NOMO-1 treated with dmso at 0.1 percent for 144 hours (cell line): Measurements from ENCODE around the gene PGF.

Experiments
- DNase-seq: peaks from one replicate; lab custom pipeline; 2025; ENCODE audit not compliant: unreplicated experiment; lab: John Stamatoyannopoulos, UW

Gene PGF

DNA sequence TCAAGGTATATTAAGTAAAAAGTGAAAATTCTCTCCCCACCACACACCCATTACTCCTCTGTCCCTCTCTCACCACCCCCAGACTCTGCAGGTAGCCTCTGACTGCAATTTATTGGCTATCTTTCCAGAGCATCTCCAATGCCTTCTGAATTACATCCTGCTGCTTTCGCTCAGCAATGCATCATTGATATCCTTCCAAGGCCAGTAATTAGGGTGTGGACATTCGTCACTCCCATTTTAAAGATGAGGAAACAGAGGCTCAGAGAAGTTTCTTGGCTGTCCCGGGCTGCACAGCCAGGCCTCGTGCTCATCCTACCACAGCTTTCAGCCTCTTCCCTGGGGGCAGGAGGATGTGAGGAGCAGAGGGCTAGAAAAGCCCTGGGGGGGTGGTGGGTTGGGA, 23.6 kb upstream of the PGF start:
- no peak for DNase-seq

DNA sequence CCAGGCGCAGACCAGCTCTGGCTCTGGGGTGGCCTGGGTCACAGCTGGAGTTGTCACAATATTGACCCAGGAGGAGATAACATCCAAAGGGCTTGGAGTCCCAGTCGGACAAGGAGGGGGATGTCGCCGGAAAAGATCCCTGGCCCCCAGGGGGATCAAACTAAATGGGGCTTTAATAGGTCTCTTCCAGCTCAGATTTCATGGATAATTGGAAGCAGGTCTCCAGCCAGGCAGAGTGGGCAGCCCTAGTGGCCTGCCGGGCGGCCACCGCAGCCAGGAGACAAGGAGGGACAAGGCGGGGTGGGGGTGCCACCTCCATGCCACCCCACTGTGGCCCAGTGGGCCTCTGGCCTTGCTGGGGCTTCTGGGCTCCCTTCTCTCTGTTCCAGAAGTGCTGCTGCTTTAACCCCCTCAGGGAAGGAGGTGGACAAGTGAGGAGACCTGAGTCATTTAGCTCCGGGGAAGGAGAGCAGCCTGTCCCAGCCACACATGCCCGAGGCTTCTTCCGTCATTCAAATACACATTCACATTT, 23.1 kb upstream of the PGF start:
- no peak for DNase-seq

DNA sequence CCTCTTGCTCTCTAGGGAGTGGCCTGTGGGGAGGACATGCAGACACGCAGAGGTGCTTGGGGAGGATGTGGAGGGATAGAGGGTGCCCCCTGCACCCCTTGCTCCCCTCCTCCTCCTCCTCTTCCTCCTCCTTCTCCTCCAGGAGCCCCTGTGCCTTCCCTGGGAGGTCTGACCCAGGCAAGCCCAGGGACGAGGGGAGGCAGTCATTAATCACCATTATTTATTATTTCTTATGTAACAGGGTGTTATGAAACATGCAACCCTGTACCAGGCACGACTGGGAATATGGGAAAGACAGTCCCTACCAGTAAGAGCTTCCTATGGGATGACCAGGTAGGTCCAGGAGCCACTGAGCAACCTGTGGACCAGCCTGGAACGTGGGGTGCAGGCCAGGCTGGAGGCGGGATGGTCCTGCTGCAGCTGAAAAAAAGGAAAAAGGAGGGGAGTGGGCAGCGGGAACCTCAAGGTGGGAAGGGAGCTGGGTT, 22.5 kb upstream of the PGF start:
- DNase-seq, result no peak

DNA sequence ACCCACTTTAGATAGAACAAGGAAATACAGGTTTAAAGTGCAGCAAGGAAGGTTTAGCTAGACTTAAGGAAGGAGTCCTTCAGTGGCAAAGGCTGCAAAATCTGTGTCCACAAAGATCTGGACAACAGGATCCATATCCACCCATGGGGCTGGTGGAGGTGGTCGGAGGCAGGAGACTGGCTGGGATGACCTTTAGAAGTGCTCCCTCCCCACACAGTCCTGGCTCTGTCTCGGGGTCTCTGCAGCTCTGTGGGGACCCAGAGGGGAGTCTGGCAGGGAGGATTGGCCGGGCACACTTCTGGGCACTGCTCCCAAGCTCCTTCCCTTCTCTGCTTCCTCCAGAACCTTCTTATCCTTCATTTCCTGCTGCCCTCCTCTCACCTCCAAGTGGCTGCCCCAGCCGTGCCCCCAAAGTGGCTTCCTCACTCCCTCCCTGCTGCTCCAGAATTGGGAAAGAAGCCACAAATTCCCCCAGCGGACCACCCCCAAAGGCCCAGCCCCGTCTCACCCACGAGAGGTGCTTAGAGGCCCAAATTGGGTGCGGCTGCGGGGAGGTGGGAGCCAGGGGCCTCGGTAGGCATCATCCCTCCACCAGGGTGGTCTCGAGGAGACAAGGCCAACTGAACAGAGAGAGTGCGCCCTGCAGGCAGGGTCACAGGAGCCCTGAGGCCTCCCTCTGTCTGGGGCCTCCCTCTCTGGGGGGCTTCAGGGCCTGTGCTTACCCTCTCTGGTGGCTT, 21.9 kb upstream of the PGF start:
- DNase-seq, result no peak

DNA sequence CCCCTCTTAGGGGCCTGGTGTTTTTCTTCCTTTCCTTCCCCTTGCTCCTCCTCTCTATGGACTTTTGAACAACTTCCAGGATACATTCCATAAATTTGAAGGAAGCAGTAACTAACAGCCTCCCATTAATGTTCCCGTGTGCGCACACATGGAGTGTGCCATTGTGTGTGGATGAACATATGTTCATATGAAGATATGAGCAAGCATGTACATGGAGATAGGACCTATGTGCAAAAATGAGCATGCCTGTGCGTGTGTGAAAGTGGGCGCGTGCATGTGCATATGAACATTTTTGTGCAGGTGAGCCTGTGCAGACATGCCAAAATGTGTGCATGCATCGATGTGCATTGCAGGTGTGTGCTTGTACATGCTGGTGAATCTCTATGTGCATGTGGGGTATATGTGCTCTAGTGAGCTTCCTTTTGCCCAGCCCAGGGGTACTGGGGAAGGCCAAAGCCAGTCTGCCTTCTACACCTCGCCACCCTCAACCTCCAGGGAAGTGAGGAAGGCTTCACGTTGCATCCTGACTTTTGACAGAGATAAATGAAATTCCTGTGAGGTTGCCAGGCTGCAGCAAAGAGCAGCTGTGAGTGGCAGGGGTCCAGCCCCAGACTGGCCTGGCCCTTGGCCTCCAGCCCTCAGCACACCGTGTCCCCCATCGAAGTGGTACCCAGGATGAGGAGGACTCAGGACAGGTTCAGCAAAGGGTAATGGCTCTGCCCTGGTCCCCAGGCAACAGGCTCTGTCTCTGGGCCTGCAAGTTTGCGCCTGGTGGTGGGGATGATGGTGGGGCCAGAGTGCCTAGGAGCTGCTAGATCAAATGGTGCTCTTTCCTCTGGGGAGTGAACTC, 21.1 kb upstream of the PGF start:
- DNase-seq, result no peak

DNA sequence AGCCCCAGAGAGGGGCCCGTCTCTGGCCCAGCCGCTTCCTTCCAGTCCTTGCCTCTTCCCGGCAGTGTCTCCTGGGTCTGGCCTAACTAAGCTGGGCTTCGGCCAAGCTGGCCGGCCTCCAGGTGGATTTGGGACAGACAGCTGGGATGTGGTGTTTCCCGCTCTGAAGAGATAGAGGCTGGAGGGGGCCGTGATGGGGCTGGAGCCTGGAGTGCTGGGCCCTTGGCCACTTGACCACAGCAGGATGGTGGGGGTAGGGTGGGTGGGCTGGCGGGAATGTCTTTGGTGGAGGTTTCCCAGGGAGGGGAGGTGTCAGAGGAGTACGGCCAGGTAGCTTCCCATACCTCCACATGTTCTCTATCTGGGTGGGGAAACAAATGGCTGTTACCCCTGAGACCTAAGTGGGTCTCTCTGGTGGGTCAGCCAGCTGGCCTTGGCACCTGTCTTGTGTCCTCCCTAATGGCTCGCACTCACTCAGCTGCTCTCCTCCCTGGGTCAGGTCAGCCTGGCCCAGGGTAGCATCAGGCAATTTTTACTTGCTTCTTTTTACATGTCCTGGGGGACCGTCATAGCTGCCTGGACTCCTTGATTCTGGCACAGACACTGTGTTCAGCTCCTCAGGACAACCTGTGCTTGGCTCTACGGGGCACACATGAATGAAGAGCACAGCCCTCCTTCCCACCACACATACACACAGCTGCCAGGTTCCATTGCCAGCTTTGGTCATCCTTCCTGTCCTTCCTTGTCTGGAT, 19.8 kb upstream of the PGF start:
- no peak for DNase-seq

DNA sequence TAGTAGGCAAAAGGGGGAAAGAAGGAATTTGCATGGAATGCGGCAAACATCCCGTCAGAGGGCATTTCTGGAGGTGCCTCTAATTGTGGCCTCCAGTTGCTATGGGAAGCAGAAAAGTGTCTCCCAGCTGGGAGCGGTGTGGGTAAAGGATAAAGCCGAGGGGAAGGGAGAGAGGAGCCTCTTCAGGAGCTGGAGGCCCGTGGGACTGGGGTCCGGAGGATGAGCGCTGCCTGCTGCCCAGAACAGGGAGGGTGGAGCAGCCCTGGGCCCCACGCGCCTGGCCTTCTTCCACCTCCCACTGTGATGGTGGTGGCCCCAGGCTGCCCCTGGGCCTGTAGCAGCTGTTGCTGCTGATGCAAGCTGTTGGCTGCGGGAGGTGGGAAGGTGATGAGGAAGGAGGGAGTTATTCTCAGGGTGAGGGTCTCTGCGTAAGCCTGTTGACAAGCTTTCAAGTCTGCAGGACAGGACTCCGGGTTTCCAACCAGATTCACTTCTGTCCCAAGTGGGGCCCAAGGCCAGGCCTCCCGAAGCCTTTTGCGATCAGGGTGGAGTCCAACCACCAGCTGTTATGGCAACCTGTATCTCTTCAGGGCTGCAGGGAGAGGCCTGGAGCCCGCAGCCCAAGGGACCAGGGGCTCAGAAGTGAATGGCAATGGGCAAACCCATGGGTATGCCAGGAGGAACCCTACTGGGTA, 19.1 kb upstream of the PGF start:
- DNase-seq, result no peak

DNA sequence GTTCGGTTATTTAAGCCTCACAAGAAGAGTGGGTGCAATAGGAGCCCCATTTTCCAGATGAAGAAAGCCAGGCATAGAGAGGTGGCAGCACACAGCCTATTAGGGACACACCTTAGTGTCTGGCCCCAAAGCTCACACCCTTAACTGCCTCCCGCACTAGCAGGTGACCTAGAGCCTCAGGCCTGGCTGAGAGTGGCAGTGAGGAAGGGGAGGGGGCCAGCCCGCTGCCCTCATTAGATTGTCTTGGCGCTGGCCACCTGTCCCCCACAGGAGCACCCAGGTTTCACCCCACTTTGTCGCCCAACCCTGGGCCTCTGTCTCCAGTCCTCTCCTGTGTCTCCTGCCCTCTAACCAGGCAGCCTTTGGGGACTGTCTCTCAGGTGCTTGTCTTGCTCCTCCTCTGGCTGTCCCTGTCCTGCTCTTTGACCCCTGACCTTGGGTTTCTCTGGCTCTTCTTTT, 18.5 kb upstream of the PGF start:
- no peak for DNase-seq

DNA sequence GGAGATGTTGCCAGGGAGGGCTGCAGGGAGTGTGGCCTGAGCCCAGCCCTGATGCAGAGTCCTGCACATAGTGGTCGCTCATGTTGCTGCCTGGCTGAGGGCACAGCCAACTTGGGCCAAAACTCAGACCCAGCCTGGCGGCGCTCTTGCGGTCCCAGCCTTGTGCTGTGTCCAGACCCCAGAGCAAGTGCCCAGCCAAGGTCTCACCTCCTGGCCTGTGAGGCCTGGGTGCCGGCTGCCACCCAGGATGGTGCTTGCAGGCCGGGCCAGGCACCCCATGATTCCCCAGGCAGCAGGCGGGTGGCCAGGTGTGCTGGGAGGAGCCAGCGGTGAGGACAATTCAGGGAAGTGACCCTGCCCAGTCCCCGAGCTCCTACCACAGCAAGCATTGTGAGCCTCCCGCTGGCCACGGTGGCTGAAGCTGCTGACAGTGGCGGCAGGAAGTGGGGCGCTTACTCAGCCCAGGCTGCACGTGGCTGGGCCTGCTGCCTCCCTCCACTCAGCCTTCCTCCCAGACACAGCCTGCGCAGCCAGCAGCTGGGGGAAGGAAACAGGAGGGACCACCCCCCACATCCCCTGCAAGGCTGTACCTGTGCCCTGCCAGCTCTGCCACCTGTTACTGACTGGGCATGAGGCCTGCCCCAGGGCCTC, 17.7 kb upstream of the PGF start:
- no peak for DNase-seq

DNA sequence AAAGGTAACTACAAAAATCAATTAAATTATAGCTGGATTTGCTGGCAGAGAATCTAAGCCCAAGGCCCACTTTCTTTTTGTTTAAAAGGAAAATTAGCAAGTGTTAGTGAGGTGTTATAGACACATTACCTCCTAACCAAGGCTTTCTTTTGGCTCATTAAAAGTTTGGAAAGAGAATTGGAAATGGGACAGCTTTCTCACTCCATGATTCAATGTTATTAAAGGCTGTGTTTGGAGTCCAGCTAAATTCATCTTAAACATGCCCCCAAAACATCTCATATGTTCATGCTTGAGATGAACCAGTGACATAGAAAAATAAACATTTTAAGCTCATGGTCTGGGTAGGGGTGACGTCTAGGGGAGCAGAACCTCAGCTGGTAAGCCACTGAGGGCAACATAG, 13.4 kb upstream of the PGF start:
- no peak for DNase-seq

DNA sequence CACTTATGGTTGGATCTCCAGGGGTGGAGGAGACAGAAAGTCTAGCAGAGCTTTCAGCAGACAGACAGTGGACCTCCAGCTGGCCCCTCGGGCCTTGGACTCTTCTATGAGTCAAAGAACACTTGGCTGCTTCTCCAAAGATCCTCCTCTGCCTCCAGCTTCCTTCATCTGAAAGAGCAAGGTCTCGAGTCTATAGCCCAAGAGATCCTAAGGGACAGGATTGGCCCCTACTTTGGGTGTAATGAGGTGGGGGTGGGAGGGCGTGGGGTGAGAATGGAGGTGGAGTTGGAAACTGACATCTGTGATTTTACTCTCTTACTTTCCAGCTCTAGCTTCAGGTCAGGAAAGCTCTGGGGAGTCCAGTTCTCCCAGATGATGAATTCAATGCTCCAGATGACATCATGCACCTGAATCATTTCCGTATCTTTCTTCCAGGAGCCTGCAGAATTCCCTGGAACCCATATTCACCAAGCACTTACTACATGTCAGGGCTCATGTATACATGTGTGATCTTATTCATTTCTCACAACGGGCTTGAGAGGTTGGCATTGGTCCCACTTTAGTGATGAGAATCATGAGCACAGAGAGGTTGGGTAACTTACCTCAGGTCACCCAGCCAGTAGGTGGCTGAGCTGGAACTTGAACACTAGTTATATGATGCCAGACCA, 10.2 kb upstream of the PGF start:
- DNase-seq, result no peak

DNA sequence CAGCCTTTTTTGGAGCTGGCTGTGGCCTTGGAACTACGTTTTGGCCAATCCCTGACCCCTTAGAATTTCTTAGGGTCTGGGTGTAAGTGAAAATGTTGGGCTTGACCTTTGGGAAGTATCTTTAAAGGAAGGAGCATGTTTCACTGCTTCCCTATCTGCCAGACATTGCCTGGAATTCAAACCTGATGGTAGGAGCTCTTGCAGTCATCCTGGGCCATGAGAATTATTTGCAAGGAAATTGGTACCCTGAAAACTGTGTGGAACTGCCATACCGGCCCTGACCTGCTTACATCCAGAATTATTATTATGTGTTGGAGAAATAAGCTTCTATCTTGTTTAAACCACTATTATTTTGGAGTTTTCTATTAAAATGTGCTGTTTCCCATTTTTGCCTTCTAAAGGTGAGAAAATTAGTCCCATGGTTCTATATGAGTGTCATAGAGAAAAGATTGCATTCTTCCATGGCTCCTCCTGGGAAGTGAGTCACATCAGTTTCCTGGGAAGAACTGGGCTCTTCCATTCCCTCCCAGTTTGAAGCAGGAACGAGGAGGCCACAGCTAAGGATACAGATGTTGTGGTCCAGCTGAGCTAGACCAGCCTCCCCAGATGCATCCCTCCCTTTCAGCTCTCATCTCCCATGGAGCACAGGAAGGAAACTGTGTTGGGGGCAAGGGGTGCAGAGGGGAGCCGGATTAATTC, 9.5 kb upstream of the PGF start:
- no peak for DNase-seq

DNA sequence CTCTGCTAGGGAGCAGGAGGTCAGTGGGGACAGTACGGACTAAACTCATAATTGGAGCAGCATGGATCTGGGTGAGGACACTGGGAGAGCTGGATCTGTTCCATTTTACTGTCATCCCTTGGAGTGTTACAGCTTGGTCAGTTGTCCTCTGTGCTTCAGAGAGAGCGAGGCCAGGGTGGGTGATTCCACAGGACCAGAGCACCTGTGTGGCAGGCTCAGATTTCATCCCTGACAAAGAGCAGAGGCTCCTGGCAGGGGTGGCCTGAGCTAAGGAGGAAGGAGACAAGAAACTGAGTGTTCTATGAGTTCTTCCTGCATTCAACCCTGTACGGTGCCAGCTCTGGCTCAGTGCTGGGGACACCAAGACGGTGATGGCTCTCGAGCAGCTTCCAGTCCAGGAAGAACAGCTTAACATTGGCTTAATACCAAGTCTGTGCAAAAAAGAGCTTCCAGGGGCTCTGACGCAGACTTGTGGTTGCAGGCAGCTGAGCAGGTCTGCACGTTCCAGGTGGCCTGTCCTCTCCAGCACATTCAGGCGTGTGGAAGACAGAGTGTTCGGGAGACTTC, 8.4 kb upstream of the PGF start:
- no peak for DNase-seq

DNA sequence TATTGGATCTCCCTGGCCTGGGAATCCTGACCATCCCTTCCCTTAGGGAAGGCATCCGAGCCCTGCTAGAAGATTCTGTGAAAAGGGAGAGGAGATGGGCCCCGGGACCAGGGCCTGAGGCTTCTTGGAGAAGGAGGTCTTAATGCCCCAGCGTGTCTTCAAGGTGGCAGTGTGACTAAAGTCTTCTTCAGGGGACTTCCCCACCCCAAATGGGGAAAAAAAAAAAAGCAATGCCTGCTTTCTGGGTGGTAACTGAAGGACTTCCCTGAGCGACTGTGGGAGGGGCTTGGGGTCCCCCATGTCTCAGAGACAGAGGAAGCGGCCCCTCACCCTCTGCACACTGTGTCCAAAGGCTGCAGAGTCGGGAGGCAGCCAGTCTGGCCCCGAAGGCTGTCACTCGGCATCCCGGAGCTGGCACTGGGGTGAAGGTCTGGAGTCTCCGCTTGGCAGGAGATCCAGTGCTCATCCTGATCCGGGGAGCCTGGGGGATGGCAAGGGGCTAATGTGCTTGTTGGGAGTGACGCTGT, 7.8 kb upstream of the PGF start:
- no peak for DNase-seq

DNA sequence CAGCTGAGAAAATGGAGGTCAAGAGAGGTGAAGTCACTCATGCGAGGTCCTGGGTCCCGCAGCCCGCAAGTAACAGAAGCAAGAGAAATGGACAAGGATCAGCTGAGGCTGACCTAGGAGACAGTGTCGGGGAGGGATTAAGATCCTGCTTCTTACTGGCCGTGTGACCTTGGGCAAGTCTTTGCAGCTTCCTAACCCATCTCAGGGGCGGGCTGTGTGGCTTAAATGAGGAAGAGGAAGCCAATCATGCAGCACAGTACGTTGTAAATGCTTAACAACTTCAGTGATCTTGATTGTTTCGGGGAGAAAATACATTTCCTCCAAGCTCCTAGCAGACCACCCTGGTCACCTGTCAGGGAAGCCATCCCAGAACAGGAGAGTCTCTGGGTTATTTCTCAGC, 7.1 kb upstream of the PGF start:
- DNase-seq, result peak; percentile 65

DNA sequence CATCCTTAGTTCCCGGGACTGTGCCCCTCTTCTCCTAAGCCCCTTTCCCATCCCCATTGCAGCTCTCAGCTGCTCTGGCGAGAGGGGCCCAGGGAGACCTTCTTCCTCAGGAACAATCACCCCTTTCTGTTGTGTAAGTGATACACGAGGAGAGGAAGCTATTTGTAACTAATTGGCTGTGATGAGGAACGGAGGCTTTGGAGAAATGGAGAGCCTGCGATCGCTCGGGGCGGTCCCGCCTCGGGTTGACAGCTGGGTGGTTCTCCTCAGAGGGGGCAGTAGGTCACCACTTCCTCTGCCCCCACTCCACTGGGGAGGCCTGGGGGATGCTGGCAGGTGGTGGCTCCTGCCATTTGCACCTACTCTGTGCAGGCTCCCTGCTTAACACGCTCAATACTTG, 6.6 kb upstream of the PGF start:
- DNase-seq, result peak; percentile 53

DNA sequence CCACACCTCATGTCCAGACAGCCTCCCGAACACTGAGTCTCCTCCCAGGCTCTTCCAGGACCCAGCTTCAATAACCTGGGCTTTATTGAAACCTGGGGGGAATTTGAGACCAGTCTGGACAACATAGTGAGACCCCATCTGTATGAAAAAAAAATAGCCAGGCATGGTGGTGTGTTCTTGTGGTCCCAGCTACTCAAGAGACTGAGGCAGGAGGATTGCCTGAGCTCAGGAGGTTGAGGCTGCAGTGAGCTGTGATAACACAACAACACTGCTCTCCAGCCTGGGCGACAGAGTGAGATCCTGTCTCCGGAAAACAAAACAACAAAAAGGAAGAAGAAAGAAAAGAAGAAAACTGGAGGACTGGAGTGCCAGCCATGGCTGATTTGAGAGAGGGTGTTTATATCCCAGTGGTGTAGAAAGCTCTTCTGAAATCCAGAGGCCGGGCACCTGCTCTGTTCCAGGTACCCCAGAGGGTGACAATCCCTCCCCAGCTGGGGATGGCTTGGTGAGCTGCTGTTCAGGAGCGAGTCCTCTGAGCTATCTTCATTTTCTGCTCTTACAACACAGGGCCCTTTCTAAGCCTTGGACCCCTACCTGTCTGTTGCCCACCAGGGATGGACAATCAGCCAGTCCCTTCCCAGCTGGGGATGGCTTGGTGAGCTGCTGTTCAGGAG, 6.0 kb upstream of the PGF start:
- DNase-seq, result no peak

DNA sequence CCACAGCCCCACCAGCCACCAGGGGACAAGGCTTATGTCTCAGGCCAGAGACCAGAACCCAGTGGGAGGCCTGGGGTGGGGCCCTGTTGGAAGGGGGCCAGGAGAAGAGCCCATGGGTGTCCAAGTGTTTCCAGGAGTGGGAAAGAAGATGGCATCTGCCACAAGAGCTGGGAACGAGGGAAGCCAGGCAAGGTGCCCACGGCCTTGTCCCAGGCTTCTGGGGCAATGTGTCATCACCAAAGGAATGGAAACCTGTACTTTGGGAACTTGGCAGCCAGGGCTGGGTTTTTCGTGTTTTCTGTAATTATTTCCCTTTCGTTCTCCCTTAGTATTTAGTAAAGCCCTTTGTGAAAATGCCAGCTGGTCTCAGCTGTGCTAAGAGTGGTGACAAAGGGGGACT, 5.3 kb upstream of the PGF start:
- no peak for DNase-seq
